CD4-positive, alpha-beta T cell treated with Interferon gamma for 1 hour (primary cell): ENCODE results near the gene DPP6.

ENCODE experiments used
- DNase-seq: peaks from one replicate; pipeline ENCODE4 v3.0.0-alpha.2; 2020

The DPP6 gene

DNA sequence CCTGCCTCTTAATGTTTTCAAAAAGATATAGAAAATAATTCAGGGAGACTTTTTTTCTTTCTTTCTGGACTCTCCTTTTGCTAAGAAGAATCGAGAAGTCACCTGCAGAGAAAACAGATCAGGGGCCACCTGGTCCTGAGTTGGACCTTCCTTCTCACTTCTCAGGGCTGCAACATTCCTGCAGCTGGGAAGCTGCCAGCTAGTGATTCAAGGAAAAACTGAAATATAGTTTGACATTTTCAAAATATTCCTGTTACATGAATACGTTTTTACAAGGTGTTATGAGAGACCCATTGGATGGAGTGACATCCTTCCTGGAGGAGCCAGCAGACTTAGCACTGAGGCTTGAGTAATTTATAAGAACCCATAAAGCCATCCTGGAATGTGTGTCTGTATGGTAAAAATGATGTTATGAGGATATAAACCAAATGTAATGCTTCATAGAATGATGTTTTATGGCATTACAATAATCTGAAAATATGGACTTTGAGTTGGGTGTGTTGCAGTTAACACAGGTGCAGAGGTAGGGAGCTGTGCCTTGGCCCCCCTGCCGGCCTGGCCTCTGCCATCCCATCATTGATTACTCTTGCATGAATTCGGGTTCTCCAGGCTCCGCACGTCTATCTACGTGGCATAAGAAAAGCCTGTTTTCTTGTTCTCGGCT lies 801.0 kb downstream of the DPP6 start:
- no peak for DNase-seq

- no peak for DNase-seq
Observed at GRCh38 chr7:154853727-154854095, 801.5 kb downstream of the DPP6 start.

DNA sequence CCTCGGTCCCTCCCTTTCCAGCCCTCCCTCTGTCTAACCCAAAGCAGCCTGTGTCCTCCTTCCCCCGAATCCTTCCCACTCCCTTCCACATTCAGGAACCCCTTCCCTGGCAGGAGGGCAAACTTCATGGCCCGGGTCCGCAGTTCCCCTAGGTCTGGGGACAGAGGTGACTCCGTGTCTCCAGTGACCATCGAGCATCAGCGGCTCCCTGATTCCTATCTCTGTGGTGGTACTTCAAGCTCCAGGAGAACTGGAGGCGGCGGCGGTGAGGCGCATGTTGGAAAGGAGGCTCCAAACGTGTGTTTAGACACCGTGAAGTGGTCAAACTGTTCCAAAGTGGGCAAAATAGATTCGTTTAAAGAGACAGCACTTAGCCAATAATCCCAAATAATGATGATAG lies 802.6 kb downstream of the DPP6 start:
- no peak for DNase-seq

DNA sequence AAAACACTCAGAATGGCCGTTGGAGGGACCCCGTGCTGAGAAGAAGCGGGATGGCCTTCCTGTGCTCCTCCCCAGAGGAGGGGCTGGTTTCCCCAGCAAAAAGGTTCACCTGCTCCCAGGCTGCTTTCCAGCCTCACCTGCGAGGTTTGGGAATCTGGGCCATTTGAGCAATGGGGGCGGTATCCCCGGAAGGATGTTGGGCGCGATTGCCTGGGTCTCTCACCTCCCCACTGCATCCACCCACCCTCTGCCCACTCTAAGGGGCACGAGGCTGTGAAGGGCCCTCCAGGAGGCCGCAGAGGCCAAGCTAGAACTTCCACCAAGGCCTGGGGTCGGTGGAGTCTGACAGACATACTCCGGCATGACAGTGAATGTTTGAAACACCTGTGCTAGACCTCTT lies 803.2 kb downstream of the DPP6 start:
- DNase-seq, result no peak

DNA sequence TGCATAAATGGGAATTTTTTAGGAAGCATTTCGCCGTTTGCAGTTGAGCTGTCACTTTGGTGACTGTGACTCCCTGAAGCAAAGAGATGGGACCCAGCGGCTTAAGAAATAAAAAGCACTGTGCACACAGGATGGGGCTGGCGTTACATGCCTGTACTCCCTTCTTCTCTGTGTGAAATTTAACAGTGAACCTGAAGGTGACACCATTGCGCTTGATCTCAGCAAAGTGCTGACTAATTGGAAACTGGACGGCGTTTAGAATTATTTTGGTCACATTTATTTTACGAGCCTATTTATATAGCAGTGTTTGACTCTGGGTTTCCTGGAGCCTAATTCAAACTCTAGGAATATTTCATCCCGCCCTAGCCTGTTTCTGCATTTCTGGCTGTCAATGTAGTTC lies 804.5 kb downstream of the DPP6 start:
- no peak for DNase-seq

- no peak for DNase-seq
Observed at GRCh38 chr7:154857240-154857639, 805.0 kb downstream of the DPP6 start.

- DNase-seq, result no peak
Observed at GRCh38 chr7:154857728-154858681, 805.8 kb downstream of the DPP6 start.

- no peak for DNase-seq
Observed at GRCh38 chr7:154858836-154859537, 806.8 kb downstream of the DPP6 start.

- DNase-seq, result no peak
Observed at GRCh38 chr7:154859747-154860620, 807.8 kb downstream of the DPP6 start.

DNA sequence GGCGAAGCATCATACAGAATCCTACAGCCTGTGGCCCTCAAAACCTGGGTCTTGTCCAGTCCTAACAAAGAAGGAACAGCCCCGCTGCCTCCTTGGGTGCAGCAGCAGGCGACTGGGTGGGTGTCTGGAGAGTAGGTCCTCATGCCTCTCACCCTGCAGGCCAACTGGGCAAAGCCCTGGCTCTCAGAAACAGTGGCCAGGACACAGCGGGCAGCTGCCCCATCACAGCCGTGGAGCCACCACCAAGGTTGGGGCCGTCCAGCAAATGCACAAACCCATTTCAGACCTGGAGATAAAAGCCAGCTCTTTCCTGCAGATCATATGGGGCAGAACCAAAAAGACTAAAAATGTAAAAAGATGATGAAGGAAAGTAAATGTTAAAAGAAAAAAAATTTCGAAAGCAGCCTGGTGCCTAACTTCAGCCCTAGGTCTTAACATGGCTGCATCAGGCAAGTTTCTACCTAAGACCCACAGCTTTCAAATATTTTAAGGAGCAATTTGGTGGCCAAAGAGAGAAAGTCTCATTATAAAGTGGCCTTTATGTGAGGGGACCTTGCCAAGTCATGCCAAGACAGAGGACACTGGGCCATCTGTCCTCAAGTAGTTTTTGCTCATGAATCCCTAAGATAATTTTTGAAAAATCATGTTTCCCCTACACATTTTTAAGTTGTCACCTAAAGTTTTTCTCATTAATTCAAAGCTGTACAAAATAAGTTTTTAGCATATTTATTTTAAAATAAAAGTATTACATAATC lies 808.6 kb downstream of the DPP6 start:
- no peak for DNase-seq

GRCh38 chr7:154861589-154861988 lies 809.4 kb downstream of the DPP6 start:
- no peak for DNase-seq

DNA sequence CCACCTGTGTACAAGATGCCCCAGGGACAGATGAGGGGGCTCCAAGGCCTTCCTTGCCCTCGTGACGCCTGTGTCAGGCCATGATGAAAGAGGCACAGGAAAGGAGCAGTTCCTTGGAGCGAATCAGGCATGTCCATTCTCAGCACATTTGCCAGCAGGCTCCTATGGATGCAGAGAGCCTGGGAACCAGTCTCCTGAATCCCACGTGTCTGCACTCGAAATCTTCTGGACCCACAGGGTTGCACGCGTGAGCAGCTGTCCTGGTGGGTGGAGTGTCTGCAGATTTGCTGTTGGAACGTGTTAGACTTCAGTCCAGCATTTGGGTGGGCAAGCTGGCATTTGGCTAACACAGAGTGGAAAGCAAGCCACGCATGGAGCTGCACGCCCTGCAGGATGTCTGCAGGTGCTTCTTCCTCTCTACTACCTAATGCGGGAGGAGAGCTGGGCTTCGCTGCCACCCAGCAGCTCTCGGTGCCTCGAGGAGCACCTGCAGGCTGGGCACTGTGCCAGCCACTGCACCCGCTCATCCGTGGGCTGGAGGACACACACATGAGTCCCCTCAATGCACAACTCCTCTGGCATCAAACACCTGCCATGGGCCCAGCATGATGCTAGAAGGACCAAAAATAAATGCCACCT lies 810.1 kb downstream of the DPP6 start:
- no peak for DNase-seq

DNA sequence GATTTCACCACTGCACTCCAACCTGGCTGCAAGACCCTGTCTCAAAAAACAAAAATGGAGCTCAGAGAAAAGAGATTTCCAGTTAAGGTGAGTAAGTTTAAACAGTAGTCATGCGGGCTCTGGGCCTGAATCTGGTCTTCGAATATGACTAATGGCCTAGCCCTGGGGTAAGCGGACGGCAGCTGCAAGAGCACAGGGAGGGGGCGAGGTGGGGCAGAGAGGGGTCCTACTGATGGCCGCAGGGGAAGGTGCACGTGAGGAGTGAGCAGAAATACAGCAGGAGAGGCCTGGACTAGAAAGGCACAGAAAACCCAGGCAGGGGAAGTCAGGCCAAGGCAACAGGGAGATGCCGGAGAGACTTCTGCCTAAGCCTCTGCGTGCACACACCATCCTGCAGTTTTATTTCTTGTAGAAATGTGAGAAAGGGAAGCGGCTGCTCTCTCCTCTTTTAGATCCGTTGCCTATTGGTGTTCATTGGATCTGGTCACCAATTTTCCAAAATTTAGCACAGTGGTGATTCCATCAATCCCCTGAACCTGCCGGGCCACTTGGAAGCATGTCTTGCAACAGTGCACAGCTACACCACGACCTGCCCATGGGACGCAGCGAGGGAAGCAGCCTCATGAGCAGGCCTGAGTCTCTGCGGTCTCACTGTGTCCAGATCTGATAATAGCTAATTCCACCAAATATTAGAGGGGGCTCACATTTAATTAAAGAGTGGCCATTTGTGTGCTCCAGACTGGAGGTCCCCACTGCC lies 811.7 kb downstream of the DPP6 start:
- no peak for DNase-seq

DNA sequence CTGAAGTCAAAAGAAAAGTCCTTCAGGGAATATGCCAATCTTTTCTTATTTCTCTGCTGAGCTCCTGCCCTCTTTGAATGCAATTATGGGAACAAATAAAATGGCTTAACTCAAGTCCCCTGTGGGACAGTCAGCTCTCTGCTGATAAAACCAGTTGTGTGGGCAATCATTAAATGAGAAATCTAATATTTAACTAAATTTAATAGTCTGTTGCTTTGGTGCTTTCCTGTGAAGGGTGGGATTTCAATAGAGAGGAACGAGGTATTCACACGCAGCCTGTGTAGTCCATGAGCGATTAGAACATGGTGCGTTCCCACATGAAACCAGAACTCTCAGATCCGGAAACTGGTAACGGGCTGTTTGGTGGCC lies 812.3 kb downstream of the DPP6 start:
- no peak for DNase-seq

- DNase-seq, result no peak
Observed at GRCh38 chr7:154865984-154866685, 813.9 kb downstream of the DPP6 start.

- DNase-seq, result no peak
Observed at GRCh38 chr7:154867068-154867467, 814.9 kb downstream of the DPP6 start.

- no peak for DNase-seq
Observed at GRCh38 chr7:154868921-154869320, 816.7 kb downstream of the DPP6 start.

DNA sequence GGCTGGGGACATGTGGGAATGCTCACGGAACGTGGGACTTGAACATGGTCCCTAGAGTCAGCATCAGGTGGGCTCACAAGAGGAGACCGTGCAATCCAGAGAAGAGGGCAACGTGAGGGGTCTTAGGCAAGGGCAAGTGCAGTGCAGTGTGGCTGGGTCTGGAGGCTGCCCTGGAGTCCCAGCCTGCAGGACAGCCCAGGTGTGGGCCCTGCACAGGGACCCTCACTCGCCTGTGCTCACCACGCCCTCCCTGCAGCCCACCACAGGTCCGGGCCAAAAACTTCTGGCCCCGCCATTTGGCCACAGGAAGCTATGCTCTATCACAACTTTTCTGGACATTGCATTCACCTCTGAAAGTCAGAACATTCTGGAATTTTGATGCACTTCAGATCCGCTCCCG lies 817.2 kb downstream of the DPP6 start:
- DNase-seq, result no peak

DNA sequence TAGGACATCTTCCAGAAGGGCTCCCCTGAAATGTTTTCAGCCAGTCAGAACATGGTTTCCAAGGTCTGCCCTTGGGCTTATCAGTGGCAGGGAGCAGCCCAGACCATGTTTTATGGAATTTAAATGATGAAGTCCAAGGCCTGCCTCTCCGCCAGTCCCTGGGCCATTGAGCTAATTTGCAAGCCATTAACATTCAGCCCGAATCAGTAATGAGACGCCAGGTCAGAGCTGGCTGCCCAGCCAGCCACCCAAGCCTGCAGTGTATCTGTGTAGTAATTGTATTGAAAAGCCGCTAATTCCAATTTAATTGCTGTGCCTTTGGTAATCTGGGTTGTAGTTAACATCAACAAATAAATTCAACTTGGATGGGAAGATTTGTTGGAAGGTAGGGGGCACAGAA lies 819.3 kb downstream of the DPP6 start:
- no peak for DNase-seq
